Measurements from ENCODE around the gene OXSR1.

OXSR1 gene

GRCh38 chr3:38297947-38298711, 132.8 kb downstream of the OXSR1 start:
- peaks cover 4% of the 10 kb centered on the region for H3K27me3 Mint-ChIP-seq (ENCODE audit: low read depth)
- TF ChIP-seq, protein P1, sequence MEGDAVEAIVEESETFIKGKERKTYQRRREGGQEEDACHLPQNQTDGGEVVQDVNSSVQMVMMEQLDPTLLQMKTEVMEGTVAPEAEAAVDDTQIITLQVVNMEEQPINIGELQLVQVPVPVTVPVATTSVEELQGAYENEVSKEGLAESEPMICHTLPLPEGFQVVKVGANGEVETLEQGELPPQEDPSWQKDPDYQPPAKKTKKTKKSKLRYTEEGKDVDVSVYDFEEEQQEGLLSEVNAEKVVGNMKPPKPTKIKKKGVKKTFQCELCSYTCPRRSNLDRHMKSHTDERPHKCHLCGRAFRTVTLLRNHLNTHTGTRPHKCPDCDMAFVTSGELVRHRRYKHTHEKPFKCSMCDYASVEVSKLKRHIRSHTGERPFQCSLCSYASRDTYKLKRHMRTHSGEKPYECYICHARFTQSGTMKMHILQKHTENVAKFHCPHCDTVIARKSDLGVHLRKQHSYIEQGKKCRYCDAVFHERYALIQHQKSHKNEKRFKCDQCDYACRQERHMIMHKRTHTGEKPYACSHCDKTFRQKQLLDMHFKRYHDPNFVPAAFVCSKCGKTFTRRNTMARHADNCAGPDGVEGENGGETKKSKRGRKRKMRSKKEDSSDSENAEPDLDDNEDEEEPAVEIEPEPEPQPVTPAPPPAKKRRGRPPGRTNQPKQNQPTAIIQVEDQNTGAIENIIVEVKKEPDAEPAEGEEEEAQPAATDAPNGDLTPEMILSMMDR (IDR thresholded peaks at IDR 0.05; ENCODE audit: unreplicated experiment in 3 of 3), result peak; percentile 31 to 40 (median 33)
- H3K4me1 Mint-ChIP-seq, result no peaks in the 10 kb centered on the region
- no peaks in the 10 kb centered on the region for H3K36me3 Mint-ChIP-seq (ENCODE audit: low read depth)
- H3K4me3 Mint-ChIP-seq, result no peak overlapping the region
- no peak overlapping the region for H3K27ac Mint-ChIP-seq
- no peaks in the 10 kb centered on the region for H3K9me3 Mint-ChIP-seq
